Spleen (tissue), 11 donors: ENCODE data around the gene ALG8. TPM values are rescaled to one million over a fixed set of nuclear protein-coding genes. Genes with fewer than 3 reads are reported as not detected.

Experiments
- DNase-seq: peaks from one replicate; pipeline ENCODE4 v3.0.0-alpha.2; 2020
- H3K27ac ChIP-seq, 8 donors: fragments of 200-600 bp; sonication (generic) in 7 of 8; 1 replicate in 4 of 8; 2 replicates in 4 of 8; pipeline versions ENCODE4 v1.5.0 to v1.8.0; 2016 to 2021; ENCODE audit warnings: inconsistent platforms in 4 of 8, mild to moderate bottlenecking in 4 of 8, moderate library complexity in 1 of 8
- H3K27me3 ChIP-seq, 7 donors: fragments of 200-600 bp; sonication (generic) in 6 of 7; replicated peaks in 1 of 7; 1 replicate in 4 of 7; 2 replicates in 3 of 7; pipeline versions ENCODE4 v1.5.0 to v1.8.0; 2016 to 2021; ENCODE audit warnings: inconsistent platforms in 3 of 7, mild to moderate bottlenecking in 1 of 7
- H3K36me3 ChIP-seq, 6 donors: fragments of 200-600 bp; sonication (generic) in 5 of 6; 1 replicate in 4 of 6; 2 replicates in 2 of 6; pipeline versions ENCODE4 v1.5.0 to v1.8.0; 2016 to 2021; ENCODE audit warnings: inconsistent platforms in 2 of 6
- H3K4me1 ChIP-seq, 6 donors: fragments of 200-600 bp; sonication (generic) in 5 of 6; 1 replicate in 3 of 6; 2 replicates in 3 of 6; pipeline versions ENCODE4 v1.5.0 to v1.8.0; 2016 to 2021; ENCODE audit warnings: inconsistent platforms in 3 of 6
- H3K4me3 ChIP-seq, 8 donors: fragments of 200-600 bp; sonication (generic) in 7 of 8; 1 replicate in 4 of 8; 2 replicates in 4 of 8; pipeline versions ENCODE4 v1.5.0 to v1.8.0; 2016 to 2021; ENCODE audit warnings: inconsistent platforms in 4 of 8, mild to moderate bottlenecking in 4 of 8, moderate library complexity in 2 of 8
- H3K9me3 ChIP-seq, 8 donors: fragments of 200-600 bp; sonication (generic) in 7 of 8; 1 replicate in 4 of 8; 2 replicates in 4 of 8; pipeline versions ENCODE4 v1.5.0 to v1.8.0; 2016 to 2021; ENCODE audit warnings: inconsistent platforms in 4 of 8
- POLR2A ChIP-seq, 3 donors: fragments of 450-650 bp; IDR thresholded peaks; one replicate each; pipeline ENCODE4 v1.5.1; 2017; ENCODE audit warnings: antibody characterized with exemption in 3 of 3, mild to moderate bottlenecking in 1 of 3
- POLR2AphosphoS5 ChIP-seq, 3 donors: sonication (generic); formaldehyde crosslinking; IDR thresholded peaks; one replicate each; pipeline ENCODE4 v1.5.1; 2017; ENCODE audit warnings: antibody characterized with exemption in 3 of 3
- WGBS, 5 donors: extraction: QIAGEN DNeasy Blood & Tissue Kit in 3 of 5; methylation state at CpG; one replicate each; pipeline versions ENCODE4 v1.1.5 to v1.1.7; 2013 to 2018; 5-methylcytosine and 5-hydroxymethylcytosine counted together
- intact Hi-C: fragments of 100-400 bp; cut with DNase I; formaldehyde crosslinking; loops from one replicate; pipeline ENCODE4 v1.15.0; 2023; ENCODE audit warnings: low total_unique reads
- polyA plus RNA-seq, 3 donors: library from polyadenylated mRNA; stranded (reverse); fragments of 200-250 nt; gene quantifications; one replicate each; pipeline ENCODE4 v1.2.1, GENCODE V29; 2013
- total RNA-seq, 7 donors: library from RNA; depleted of rRNA in 3 of 7; stranded (reverse); fragments of >200 nt in 3 of 7; fragmentation: NEBNext Ultra II Directional in 4 of 7; extraction: Animal tissue kit (Norgen Biotek cat#: 25700) in 4 of 7; gene quantifications; one replicate each; pipeline versions ENCODE4 v1.1.0 to v1.2.1, GENCODE V29; 2016 to 2021
- TF ChIP-seq, protein P1 (sequence below), 11 experiments: fragments of 200-600 bp in 7 of 11; fragments of 450-650 bp in 4 of 11; sonication (generic) in 4 of 11; IDR thresholded peaks in 8 of 11; conservative IDR thresholded peaks in 3 of 11; 1 replicate in 7 of 11; 2 replicates in 4 of 11; pipeline versions ENCODE4 v1.4.0 to v1.8.0; 2016 to 2021; ENCODE audit warnings: antibody characterized with exemption in 11 of 11, inconsistent platforms in 4 of 11, mild to moderate bottlenecking in 1 of 11
- donor health status: healthy with polysubstance abuse.
- donor health status: DM: no; HTN: no; CAD: no; lungs with moderate emphysema.
- donor health status: DM: no; HTN: no; CAD: no.
- donor health status: Bipolar disorder and iron deficiency.
- donor health status: healthy.
- donor health status: DM: no; HTN: no; CAD: no.
- donor health status: DM: yes; HTN: yes; CAD: no.

Gene ALG8
- total and polyA plus RNA-seq, 10 donors, result 17.4 to 35.7 (median 31.3) TPM

GRCh38 chr11:78181185-78181584 is 41.8 kb upstream of the ALG8 start:
- Histone ChIP-seq H3K4me1 (peaks cover 0 to 12% (median 4%) of the 10 kb centered on the region in 6 donors), H3K9me3 (peaks cover 0 to 11% (median 0%) of the 10 kb centered on the region in 8 donors), H3K27ac (peak overlapping the region in 2 of 8 donors; percentile 35 to 69), H3K4me3 (no peak overlapping the region), H3K36me3 (peaks cover 0 to 33% (median 0%) of the 10 kb centered on the region in 6 donors), H3K27me3 (no peaks in the 10 kb centered on the region)
- DNase-seq, result no peak
- WGBS, 5 donors, result 49 to 85% (median 71%) methylated on average over 2 of the region's 2 CpGs
- intact Hi-C loops, result no loop called here
- TF ChIP-seq POLR2A (IDR thresholded peaks at IDR 0.05) (no peak), POLR2AphosphoS5 (IDR thresholded peaks at IDR 0.05) (no peak)
- TF ChIP-seq, protein P1, sequence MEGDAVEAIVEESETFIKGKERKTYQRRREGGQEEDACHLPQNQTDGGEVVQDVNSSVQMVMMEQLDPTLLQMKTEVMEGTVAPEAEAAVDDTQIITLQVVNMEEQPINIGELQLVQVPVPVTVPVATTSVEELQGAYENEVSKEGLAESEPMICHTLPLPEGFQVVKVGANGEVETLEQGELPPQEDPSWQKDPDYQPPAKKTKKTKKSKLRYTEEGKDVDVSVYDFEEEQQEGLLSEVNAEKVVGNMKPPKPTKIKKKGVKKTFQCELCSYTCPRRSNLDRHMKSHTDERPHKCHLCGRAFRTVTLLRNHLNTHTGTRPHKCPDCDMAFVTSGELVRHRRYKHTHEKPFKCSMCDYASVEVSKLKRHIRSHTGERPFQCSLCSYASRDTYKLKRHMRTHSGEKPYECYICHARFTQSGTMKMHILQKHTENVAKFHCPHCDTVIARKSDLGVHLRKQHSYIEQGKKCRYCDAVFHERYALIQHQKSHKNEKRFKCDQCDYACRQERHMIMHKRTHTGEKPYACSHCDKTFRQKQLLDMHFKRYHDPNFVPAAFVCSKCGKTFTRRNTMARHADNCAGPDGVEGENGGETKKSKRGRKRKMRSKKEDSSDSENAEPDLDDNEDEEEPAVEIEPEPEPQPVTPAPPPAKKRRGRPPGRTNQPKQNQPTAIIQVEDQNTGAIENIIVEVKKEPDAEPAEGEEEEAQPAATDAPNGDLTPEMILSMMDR (IDR thresholded peaks at IDR 0.05 in 8 of 11, conservative IDR thresholded peaks at IDR 0.05 in 3 of 11), result no peak

GRCh38 chr11:78180751-78181150 is 41.3 kb upstream of the ALG8 start:
- Histone ChIP-seq H3K9me3 (peaks cover 0 to 11% (median 0%) of the 10 kb centered on the region in 8 donors), H3K27me3 (no peaks in the 10 kb centered on the region), H3K4me1 (peaks cover 0 to 8% (median 2%) of the 10 kb centered on the region in 6 donors), H3K27ac (peak overlapping the region in 2 of 8 donors; percentile 35 to 69), H3K4me3 (no peak overlapping the region), H3K36me3 (peaks cover 0 to 28% (median 0%) of the 10 kb centered on the region in 6 donors)
- WGBS, 5 donors, result 87 to 96% (median 88%) methylated on average over 4 of the region's 4 CpGs
- DNase-seq, result no peak
- no peak for TF ChIP-seq POLR2A (IDR thresholded peaks at IDR 0.05)
- TF ChIP-seq, protein P1 (IDR thresholded peaks at IDR 0.05 in 8 of 11, conservative IDR thresholded peaks at IDR 0.05 in 3 of 11), result no peak
- no peak for TF ChIP-seq POLR2AphosphoS5 (IDR thresholded peaks at IDR 0.05)
- intact Hi-C loops, result no loop called here

- H3K27ac ChIP-seq, result no peak overlapping the region
- peaks cover 0 to 25% (median 0%) of the 10 kb centered on the region in 6 donors for H3K36me3 ChIP-seq
- H3K9me3 ChIP-seq, result peaks cover 0 to 11% (median 0%) of the 10 kb centered on the region in 8 donors
- intact Hi-C loops, result no loop called here
- no peak overlapping the region for H3K4me3 ChIP-seq
- TF ChIP-seq POLR2A (IDR thresholded peaks at IDR 0.05) (no peak), POLR2AphosphoS5 (IDR thresholded peaks at IDR 0.05) (no peak)
- TF ChIP-seq, protein P1 (IDR thresholded peaks at IDR 0.05 in 8 of 11, conservative IDR thresholded peaks at IDR 0.05 in 3 of 11), result no peak
- peaks cover 0 to 4% (median 0%) of the 10 kb centered on the region in 6 donors for H3K4me1 ChIP-seq
- 78 to 87% (median 81%) methylated on average over 7 of the region's 7 CpGs for WGBS, 5 donors
- no peak for DNase-seq
- H3K27me3 ChIP-seq, result no peaks in the 10 kb centered on the region
These were observed 40.1 kb upstream of the ALG8 start for GRCh38 chr11:78179459-78180071.

DNA sequence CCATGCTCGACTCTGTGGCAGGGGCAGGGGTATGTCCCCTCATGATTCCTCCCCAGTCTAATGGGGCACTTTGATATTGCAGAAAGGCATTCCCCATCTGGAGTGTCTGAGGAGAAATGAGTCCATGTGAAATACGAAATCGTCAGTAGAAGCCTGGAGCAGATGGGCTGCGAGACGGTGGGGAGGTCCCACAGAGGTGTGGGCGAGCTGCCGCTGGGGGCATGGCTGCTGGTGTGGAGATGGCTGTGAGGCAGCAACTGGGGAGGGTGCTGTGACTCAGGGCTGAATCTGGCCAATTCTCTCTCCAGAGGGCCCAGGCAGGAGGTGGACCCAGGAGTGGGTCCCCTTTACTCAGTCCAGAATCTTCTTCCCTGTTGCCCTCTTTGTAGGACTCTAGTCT is 37.8 kb upstream of the ALG8 start:
- Histone ChIP-seq H3K36me3 (peaks cover 0 to 40% (median 16%) of the 10 kb centered on the region in 6 donors), H3K4me1 (no peaks in the 10 kb centered on the region), H3K27ac (no peak overlapping the region), H3K4me3 (no peak overlapping the region), H3K9me3 (peaks cover 0 to 11% (median 0%) of the 10 kb centered on the region in 8 donors), H3K27me3 (no peaks in the 10 kb centered on the region)
- intact Hi-C loops, result no loop called here
- 91 to 95% (median 92%) methylated on average over 7 of the region's 7 CpGs for WGBS, 5 donors
- TF ChIP-seq POLR2AphosphoS5 (IDR thresholded peaks at IDR 0.05) (no peak), POLR2A (IDR thresholded peaks at IDR 0.05) (no peak)
- TF ChIP-seq, protein P1 (IDR thresholded peaks at IDR 0.05 in 8 of 11, conservative IDR thresholded peaks at IDR 0.05 in 3 of 11), result no peak
- DNase-seq, result no peak
